CD4-positive, alpha-beta memory T cell (primary cell): ENCODE results near the gene WHRN. TPM values are rescaled to one million over a fixed set of nuclear protein-coding genes. Genes with fewer than 3 reads are reported as not detected.
A peak's percentile ranks its signal among the peaks of the same experiment; 100 is the strongest.

Experiments used
- CTCF ChIA-PET: fragments of 350-600 bp; sonication (Branson Sonifier 250); formaldehyde crosslinking; loops from one replicate; lab custom pipeline; 2021; ENCODE audit warnings: inconsistent platforms; ENCODE audit not compliant: partially characterized antibody; lab: Charles Lee
- POLR2A ChIA-PET: fragments of 350-600 bp; sonication (Branson Sonifier 250); formaldehyde crosslinking; loops from one replicate; lab custom pipeline; 2021; ENCODE audit not compliant: partially characterized antibody; lab: Charles Lee
- DNase-seq, 5 donors: peaks; one replicate each; pipeline versions ENCODE4 v3.0.0 to v3.0.0-alpha.2; 2020 to 2022; ENCODE audit warnings: mixed read lengths in 1 of 5
- H3K27ac ChIP-seq: one replicate; pipeline ENCODE4 v1.7.0; 2013; ENCODE audit warnings: low read depth, low read length
- H3K27me3 ChIP-seq: 2 replicates; pipeline ENCODE4 v1.7.0; 2013; ENCODE audit warnings: mild to moderate bottlenecking, low read length, moderate library complexity; ENCODE audit not compliant: insufficient read depth
- H3K36me3 ChIP-seq: 2 replicates; pipeline ENCODE4 v1.7.0; 2013; ENCODE audit warnings: mild to moderate bottlenecking, low read length, moderate library complexity; ENCODE audit not compliant: insufficient read depth
- H3K4me1 ChIP-seq: 2 replicates; pipeline ENCODE4 v1.7.0; 2013; ENCODE audit warnings: mild to moderate bottlenecking, low read length, moderate library complexity; ENCODE audit not compliant: insufficient read depth
- H3K4me3 ChIP-seq, 2 donors: one replicate each; pipeline ENCODE4 v1.7.0; 2013; ENCODE audit warnings: low read length in 2 of 2, mild to moderate bottlenecking in 1 of 2
- H3K9me3 ChIP-seq, 2 donors: one replicate each; pipeline ENCODE4 v1.7.0; 2013; ENCODE audit warnings: low read length in 2 of 2, control low read depth in 1 of 2; ENCODE audit not compliant: control insufficient read depth in 1 of 2
- H3K27ac Mint-ChIP-seq, 7 donors: one replicate each; pipeline ENCODE4 v1.8.0; 2020 to 2021; ENCODE audit warnings: mixed read lengths in 7 of 7, mild to moderate bottlenecking in 6 of 7, inconsistent platforms in 3 of 7, moderate library complexity in 3 of 7
- H3K27me3 Mint-ChIP-seq, 2 donors: one replicate each; pipeline ENCODE4 v1.8.0; 2020 to 2021; ENCODE audit warnings: mixed read lengths in 2 of 2
- H3K36me3 Mint-ChIP-seq, 2 donors: one replicate each; pipeline ENCODE4 v1.8.0; 2020 to 2021; ENCODE audit warnings: mixed read lengths in 2 of 2, inconsistent platforms in 1 of 2, mild to moderate bottlenecking in 1 of 2
- H3K4me1 Mint-ChIP-seq, 4 donors: one replicate each; pipeline ENCODE4 v1.8.0; 2020 to 2021; ENCODE audit warnings: mixed read lengths in 4 of 4, mild to moderate bottlenecking in 1 of 4
- H3K4me3 Mint-ChIP-seq, 8 donors: one replicate each; pipeline ENCODE4 v1.8.0; 2020 to 2021; ENCODE audit warnings: mixed read lengths in 8 of 8, mild to moderate bottlenecking in 7 of 8, moderate library complexity in 6 of 8, inconsistent platforms in 3 of 8
- H3K9me3 Mint-ChIP-seq, 8 donors: one replicate each; pipeline ENCODE4 v1.8.0; 2020 to 2021; ENCODE audit warnings: mixed read lengths in 8 of 8, mild to moderate bottlenecking in 5 of 8, inconsistent platforms in 3 of 8, moderate library complexity in 1 of 8
- intact Hi-C: fragments of 100-400 bp; cut with micrococcal nuclease; formaldehyde crosslinking; loops from one replicate; pipeline ENCODE4 v1.15.1; 2023
- polyA plus RNA-seq, 2 donors: library from polyadenylated mRNA; unstranded; fragments of 300-500 nt; fragmentation: Illumina TruSeq; gene quantifications; one replicate each; pipeline ENCODE4 v1.2.3, GENCODE V29; 2021
- total RNA-seq, 2 experiments: library from RNA; stranded (reverse); gene quantifications; one replicate each; pipeline ENCODE4 v1.2.3, GENCODE V29; 2021

WHRN gene
- total and polyA plus RNA-seq, 4 experiments from 2014 or later, result 0.24 to 10.1 (median 5.0) TPM

DNA sequence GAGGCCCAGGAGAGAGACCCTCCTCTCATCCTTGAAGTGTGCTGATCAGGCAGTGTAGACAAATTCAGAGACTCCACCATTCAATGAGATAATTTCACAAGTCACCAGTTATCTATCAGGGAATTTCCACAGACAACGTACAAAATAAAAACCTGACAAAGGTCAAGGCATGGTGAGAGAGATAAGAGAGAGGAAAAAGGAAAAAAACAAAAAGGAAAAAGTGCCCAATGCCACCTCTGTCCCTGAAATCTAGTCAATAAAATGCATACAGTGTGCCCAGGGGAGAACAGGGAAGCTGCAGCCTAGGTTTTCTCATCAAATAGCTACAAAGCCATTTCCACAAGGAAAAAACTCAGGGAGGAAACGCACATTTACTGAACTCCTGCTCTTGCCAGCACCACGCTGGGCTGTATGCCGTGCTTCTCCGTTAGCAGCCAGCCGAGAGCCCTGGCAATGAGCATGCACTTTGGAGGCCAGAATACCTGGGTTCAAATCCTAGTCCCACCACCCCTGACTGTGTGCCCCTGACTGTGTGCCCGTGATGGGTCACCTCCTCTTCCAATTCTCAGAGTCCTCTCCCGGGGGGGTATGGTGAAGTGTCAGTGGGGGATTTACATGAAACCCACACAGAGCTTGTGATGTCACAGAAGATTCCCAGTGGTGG lies 11.6 kb downstream of the WHRN start:
- Histone ChIP-seq H3K9me3 (no peaks in the 10 kb centered on the region), H3K27me3 (no peaks in the 10 kb centered on the region), H3K4me3 (no peak overlapping the region), H3K27ac (no peak overlapping the region), H3K4me1 (peaks cover 8% of the 10 kb centered on the region), H3K36me3 (no peaks in the 10 kb centered on the region)
- Mint-ChIP-seq H3K27me3 (peaks cover 0 to 9% of the 10 kb centered on the region in 2 donors), H3K27ac (peak overlapping the region in 1 of 7 donors; percentile 24), H3K36me3 (no peaks in the 10 kb centered on the region), H3K4me1 (peaks cover 16 to 27% (median 19%) of the 10 kb centered on the region in 4 donors), H3K9me3 (no peaks in the 10 kb centered on the region), H3K4me3 (no peak overlapping the region)
- ChIA-PET CTCF (interaction anchor here (0.9 kb wide), 1 partner anchor 88 kb away, joined by 3 read pairs; no protein-coding TSS in a partner anchor), POLR2A (no interaction called here)
- DNase-seq, result no peak
- intact Hi-C loops, result no loop called here

GRCh38 chr9:114492991-114493390 lies 12.3 kb downstream of the WHRN start:
- H3K4me1 Mint-ChIP-seq, result peaks cover 14 to 26% (median 19%) of the 10 kb centered on the region in 4 donors
- H3K27ac ChIP-seq, result no peak overlapping the region
- CTCF ChIA-PET, result interaction anchor here (1.5 kb wide), 1 partner anchor 15 kb away, joined by 6 read pairs; no protein-coding TSS in a partner anchor
- H3K27ac Mint-ChIP-seq, result no peak overlapping the region
- intact Hi-C loops, result no loop called here
- POLR2A ChIA-PET, result no interaction called here
- no peak overlapping the region for H3K4me3 ChIP-seq
- no peaks in the 10 kb centered on the region for H3K27me3 ChIP-seq
- no peak for DNase-seq
- no peak overlapping the region for H3K4me3 Mint-ChIP-seq
- peaks cover 0 to 9% of the 10 kb centered on the region in 2 donors for H3K27me3 Mint-ChIP-seq
- H3K4me1 ChIP-seq, result peaks cover 8% of the 10 kb centered on the region
- H3K36me3 ChIP-seq, result no peaks in the 10 kb centered on the region
- no peaks in the 10 kb centered on the region for H3K9me3 Mint-ChIP-seq
- H3K36me3 Mint-ChIP-seq, result no peaks in the 10 kb centered on the region
- no peaks in the 10 kb centered on the region for H3K9me3 ChIP-seq

- H3K27ac Mint-ChIP-seq, result peak overlapping the region in 1 of 7 donors; percentile 77
- no peaks in the 10 kb centered on the region for H3K36me3 ChIP-seq
- H3K36me3 Mint-ChIP-seq, result no peaks in the 10 kb centered on the region
- H3K4me1 Mint-ChIP-seq, result peaks cover 7 to 16% (median 11%) of the 10 kb centered on the region in 4 donors
- no peaks in the 10 kb centered on the region for H3K27me3 ChIP-seq
- H3K4me3 Mint-ChIP-seq, result no peak overlapping the region
- intact Hi-C loops, result no loop called here
- H3K4me3 ChIP-seq, result no peak overlapping the region
- H3K27me3 Mint-ChIP-seq, result peaks cover 0 to 9% of the 10 kb centered on the region in 2 donors
- no peak for DNase-seq
- H3K9me3 ChIP-seq, result no peaks in the 10 kb centered on the region
- H3K9me3 Mint-ChIP-seq, result no peaks in the 10 kb centered on the region
- ChIA-PET CTCF (interaction anchor here (0.6 to 1.7 kb wide), 6 partner anchors 17 to 612 kb away, joined by 3 to 9 read pairs (median 3); no protein-coding TSS in a partner anchor), POLR2A (no interaction called here)
- H3K4me1 ChIP-seq, result no peaks in the 10 kb centered on the region
- no peak overlapping the region for H3K27ac ChIP-seq
Observed at GRCh38 chr9:114491430-114492003, 13.8 kb downstream of the WHRN start.

DNA sequence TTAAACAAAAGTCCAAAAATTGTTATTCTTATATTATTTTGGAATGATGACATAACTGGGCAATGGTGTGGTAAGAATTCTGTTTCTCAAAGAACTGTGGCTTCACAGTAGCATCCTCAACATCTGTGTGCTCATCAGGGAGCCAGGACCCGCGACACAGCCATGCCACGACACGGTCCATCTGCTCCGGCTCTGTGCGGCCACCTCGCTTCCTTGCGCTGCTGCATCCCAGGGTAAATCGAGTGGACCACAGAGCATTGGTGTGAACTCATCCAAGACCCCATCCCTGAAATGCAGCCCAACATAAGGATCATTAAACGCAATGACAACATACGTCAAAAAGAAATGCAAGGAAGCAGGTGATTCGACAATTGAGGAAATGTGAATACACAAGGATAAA lies 15.3 kb downstream of the WHRN start:
- intact Hi-C loops, result no loop called here
- Histone ChIP-seq H3K9me3 (no peaks in the 10 kb centered on the region), H3K27me3 (no peaks in the 10 kb centered on the region), H3K27ac (no peak overlapping the region), H3K36me3 (no peaks in the 10 kb centered on the region), H3K4me1 (peaks cover 6% of the 10 kb centered on the region), H3K4me3 (no peak overlapping the region)
- CTCF ChIA-PET, result interaction anchor here (3.4 to 7.4 kb wide), 2 partner anchors 18 to 164 kb away, joined by 32 to 142 read pairs; no protein-coding TSS in a partner anchor
- H3K9me3 Mint-ChIP-seq, result no peaks in the 10 kb centered on the region
- peaks cover 0 to 8% of the 10 kb centered on the region in 2 donors for H3K27me3 Mint-ChIP-seq
- H3K36me3 Mint-ChIP-seq, result no peaks in the 10 kb centered on the region
- no peak overlapping the region for H3K27ac Mint-ChIP-seq
- H3K4me1 Mint-ChIP-seq, result peaks cover 5 to 18% (median 10%) of the 10 kb centered on the region in 4 donors
- no peak overlapping the region for H3K4me3 Mint-ChIP-seq
- POLR2A ChIA-PET, result no interaction called here
- DNase-seq, result no peak

- no peak overlapping the region for H3K4me3 Mint-ChIP-seq
- no peaks in the 10 kb centered on the region for H3K9me3 Mint-ChIP-seq
- POLR2A ChIA-PET, result interaction anchor here (1.6 to 2.0 kb wide), 4 partner anchors 10 to 165 kb away, joined by 4 to 7 read pairs (median 6); partner anchors contain the start of gene ATP6V1G1
- intact Hi-C loops, result no loop called here
- DNase-seq, result no peak
- Histone ChIP-seq H3K27ac (no peak overlapping the region), H3K9me3 (no peaks in the 10 kb centered on the region), H3K36me3 (no peaks in the 10 kb centered on the region), H3K4me3 (no peak overlapping the region), H3K27me3 (no peaks in the 10 kb centered on the region), H3K4me1 (peaks cover 14% of the 10 kb centered on the region)
- H3K27me3 Mint-ChIP-seq, result peaks cover 0 to 5% of the 10 kb centered on the region in 2 donors
- peak overlapping the region in 4 of 7 donors; percentile 2 to 69 (median 31) for H3K27ac Mint-ChIP-seq
- CTCF ChIA-PET, result interaction anchor here (0.8 to 7.4 kb wide), 14 partner anchors 11 to 170 kb away, joined by 3 to 142 read pairs (median 10); partner anchors contain the start of gene TEX53
- no peaks in the 10 kb centered on the region for H3K36me3 Mint-ChIP-seq
- peaks cover 12 to 30% (median 19%) of the 10 kb centered on the region in 4 donors for H3K4me1 Mint-ChIP-seq
Observed at GRCh38 chr9:114488398-114489129, 16.7 kb downstream of the WHRN start.

DNA sequence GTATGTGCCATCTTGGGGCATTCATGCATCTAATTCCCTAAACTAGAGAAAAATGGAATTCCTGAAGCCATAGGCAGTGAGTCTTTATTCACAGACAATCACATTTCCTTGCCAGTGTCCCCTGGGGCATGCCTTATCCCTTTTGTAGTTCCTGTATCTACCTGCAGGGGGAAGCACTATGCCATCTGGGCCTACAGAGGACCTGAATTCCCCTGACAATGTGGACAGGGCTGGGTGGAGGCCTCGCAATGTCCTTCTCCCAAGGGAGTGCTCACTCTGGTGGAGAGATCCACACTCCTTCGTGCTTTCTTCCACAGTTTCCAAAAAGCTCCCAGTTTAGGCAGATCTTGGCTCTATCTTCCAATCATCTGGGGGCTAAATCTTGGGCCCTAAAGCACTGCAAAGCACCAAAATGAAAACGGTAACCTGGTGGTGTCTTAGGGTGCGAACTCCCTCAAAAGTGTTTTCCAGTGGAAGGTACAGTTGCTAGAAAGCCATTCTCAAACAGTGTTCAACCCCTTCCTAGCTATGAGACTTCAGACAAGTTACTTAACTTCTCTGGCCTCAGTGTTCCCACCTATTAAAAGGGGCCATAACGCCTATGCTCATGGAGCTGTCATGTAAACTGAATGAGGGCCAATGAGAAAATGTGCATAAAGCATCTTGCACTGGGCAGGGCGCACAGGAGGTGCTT lies 17.5 kb downstream of the WHRN start:
- DNase-seq, result peak; percentile 66 to 75 (median 70)
- H3K27me3 ChIP-seq, result no peaks in the 10 kb centered on the region
- no peak overlapping the region for H3K4me3 Mint-ChIP-seq
- intact Hi-C loops, result loop anchor here (1.0 kb wide), 4 partner anchors 18 to 166 kb away; partner anchors contain the start of gene WHRN
- peaks cover 0 to 4% of the 10 kb centered on the region in 2 donors for H3K27me3 Mint-ChIP-seq
- H3K9me3 ChIP-seq, result no peaks in the 10 kb centered on the region
- H3K27ac ChIP-seq, result no peak overlapping the region
- CTCF ChIA-PET, result interaction anchor here (0.7 to 7.4 kb wide), 26 partner anchors 8 to 441 kb away, joined by 3 to 142 read pairs (median 4); partner anchors contain the start of gene TEX53
- H3K36me3 Mint-ChIP-seq, result no peaks in the 10 kb centered on the region
- no peaks in the 10 kb centered on the region for H3K9me3 Mint-ChIP-seq
- peak overlapping the region in 2 of 7 donors; percentile 24 to 55 for H3K27ac Mint-ChIP-seq
- H3K36me3 ChIP-seq, result no peaks in the 10 kb centered on the region
- peaks cover 14% of the 10 kb centered on the region for H3K4me1 ChIP-seq
- POLR2A ChIA-PET, result interaction anchor here (0.7 to 2.0 kb wide), 7 partner anchors 11 to 166 kb away, joined by 3 to 7 read pairs (median 4); partner anchors contain the start of genes ATP6V1G1 and WHRN
- no peak overlapping the region for H3K4me3 ChIP-seq
- peaks cover 12 to 35% (median 19%) of the 10 kb centered on the region in 4 donors for H3K4me1 Mint-ChIP-seq
